Parathyroid adenoma (tissue), 2 donors: Measurements from ENCODE around the gene E2F8.

Source experiments
- H2AFZ ChIP-seq: fragments of 300-600 bp; sonication (generic); one replicate; pipeline ENCODE4 v1.7.0; 2017; ENCODE audit warnings: antibody characterized with exemption, mild to moderate bottlenecking
- H3K27ac ChIP-seq: fragments of 300-600 bp; sonication (generic); one replicate; pipeline ENCODE4 v1.7.0; 2017
- H3K27me3 ChIP-seq: fragments of 300-600 bp; sonication (generic); one replicate; pipeline ENCODE4 v1.7.0; 2017; ENCODE audit warnings: low read length; ENCODE audit not compliant: control insufficient read depth, insufficient read depth
- H3K36me3 ChIP-seq: fragments of 300-600 bp; sonication (generic); one replicate; pipeline ENCODE4 v1.7.0; 2017; ENCODE audit warnings: low read length; ENCODE audit not compliant: control insufficient read depth, insufficient read depth
- H3K4me1 ChIP-seq: fragments of 300-600 bp; sonication (generic); one replicate; pipeline ENCODE4 v1.7.0; 2017; ENCODE audit warnings: control low read depth
- H3K4me2 ChIP-seq: fragments of 300-600 bp; sonication (generic); one replicate; pipeline ENCODE4 v1.7.0; 2017; ENCODE audit warnings: low read length
- H3K4me3 ChIP-seq: fragments of 300-600 bp; sonication (generic); one replicate; pipeline ENCODE4 v1.7.0; 2017; ENCODE audit warnings: low read depth, low read length
- H3K79me2 ChIP-seq: fragments of 300-600 bp; sonication (generic); one replicate; pipeline ENCODE4 v1.7.0; 2017; ENCODE audit warnings: control low read depth
- H3K9ac ChIP-seq: fragments of 300-600 bp; sonication (generic); one replicate; pipeline ENCODE4 v1.7.0; 2017; ENCODE audit warnings: mild to moderate bottlenecking
- H3K9me3 ChIP-seq: fragments of 300-600 bp; sonication (generic); one replicate; pipeline ENCODE4 v1.7.0; 2017; ENCODE audit warnings: low read length; ENCODE audit not compliant: control insufficient read depth
- CTCF ChIP-seq: fragments of 300-600 bp; sonication (generic); IDR thresholded peaks from one replicate; pipeline ENCODE4 v1.7.0; 2017; ENCODE audit warnings: antibody characterized with exemption, mild to moderate bottlenecking
- donor health status: primary hyperparathyroidism.

The E2F8 gene

GRCh38 chr11:19226378-19227195 lies 14.2 kb downstream of the E2F8 start:
- H3K4me1 ChIP-seq: no peaks in the 10 kb centered on the region
- H3K79me2 ChIP-seq: no peaks in the 10 kb centered on the region
- no peak overlapping the region for H3K27ac ChIP-seq
- no peak overlapping the region for H3K4me2 ChIP-seq
- no peak overlapping the region for H3K9ac ChIP-seq
- no peak overlapping the region for H2AFZ ChIP-seq
- H3K4me3 ChIP-seq: no peak overlapping the region
- no peak for TF ChIP-seq CTCF
- no peaks in the 10 kb centered on the region for H3K27me3 ChIP-seq
- no peaks in the 10 kb centered on the region for H3K36me3 ChIP-seq
- H3K9me3 ChIP-seq: no peaks in the 10 kb centered on the region

GRCh38 chr11:19225581-19225980 lies 15.2 kb downstream of the E2F8 start:
- Histone ChIP-seq H3K9ac (no peak overlapping the region), H3K36me3 (no peaks in the 10 kb centered on the region), H3K79me2 (no peaks in the 10 kb centered on the region), H3K4me2 (no peak overlapping the region), H2AFZ (no peak overlapping the region), H3K9me3 (no peaks in the 10 kb centered on the region), H3K27ac (no peak overlapping the region), H3K27me3 (no peaks in the 10 kb centered on the region), H3K4me3 (no peak overlapping the region), H3K4me1 (no peaks in the 10 kb centered on the region)
- TF ChIP-seq CTCF: no peak

- Histone ChIP-seq H3K4me1 (no peaks in the 10 kb centered on the region), H3K27me3 (no peaks in the 10 kb centered on the region), H3K36me3 (no peaks in the 10 kb centered on the region), H3K4me3 (no peak overlapping the region), H2AFZ (no peak overlapping the region), H3K27ac (no peak overlapping the region), H3K9me3 (no peaks in the 10 kb centered on the region), H3K9ac (no peak overlapping the region), H3K79me2 (no peaks in the 10 kb centered on the region), H3K4me2 (no peak overlapping the region)
- no peak for TF ChIP-seq CTCF
Measured at GRCh38 chr11:19225123-19225522, 15.6 kb downstream of the E2F8 start.

- Histone ChIP-seq H3K79me2 (no peaks in the 10 kb centered on the region), H2AFZ (no peak overlapping the region), H3K4me1 (no peaks in the 10 kb centered on the region), H3K9ac (no peak overlapping the region), H3K4me3 (no peak overlapping the region), H3K4me2 (no peak overlapping the region), H3K27ac (no peak overlapping the region), H3K9me3 (no peaks in the 10 kb centered on the region), H3K36me3 (no peaks in the 10 kb centered on the region), H3K27me3 (no peaks in the 10 kb centered on the region)
- no peak for TF ChIP-seq CTCF
Measured at GRCh38 chr11:19220903-19221724, 19.6 kb downstream of the E2F8 start.
